Measurements from ENCODE around the gene ANKRA2.
"Not testable (repeated sequence)": the region's sequence is repeated elsewhere in the genome, so short reads cannot be mapped to it uniquely, and the experiment has no call there.

Gene ANKRA2

GRCh38 chr5:73545403-73545779 lies 20.0 kb downstream of the ANKRA2 start:
- DNase-seq: no peak

DNA sequence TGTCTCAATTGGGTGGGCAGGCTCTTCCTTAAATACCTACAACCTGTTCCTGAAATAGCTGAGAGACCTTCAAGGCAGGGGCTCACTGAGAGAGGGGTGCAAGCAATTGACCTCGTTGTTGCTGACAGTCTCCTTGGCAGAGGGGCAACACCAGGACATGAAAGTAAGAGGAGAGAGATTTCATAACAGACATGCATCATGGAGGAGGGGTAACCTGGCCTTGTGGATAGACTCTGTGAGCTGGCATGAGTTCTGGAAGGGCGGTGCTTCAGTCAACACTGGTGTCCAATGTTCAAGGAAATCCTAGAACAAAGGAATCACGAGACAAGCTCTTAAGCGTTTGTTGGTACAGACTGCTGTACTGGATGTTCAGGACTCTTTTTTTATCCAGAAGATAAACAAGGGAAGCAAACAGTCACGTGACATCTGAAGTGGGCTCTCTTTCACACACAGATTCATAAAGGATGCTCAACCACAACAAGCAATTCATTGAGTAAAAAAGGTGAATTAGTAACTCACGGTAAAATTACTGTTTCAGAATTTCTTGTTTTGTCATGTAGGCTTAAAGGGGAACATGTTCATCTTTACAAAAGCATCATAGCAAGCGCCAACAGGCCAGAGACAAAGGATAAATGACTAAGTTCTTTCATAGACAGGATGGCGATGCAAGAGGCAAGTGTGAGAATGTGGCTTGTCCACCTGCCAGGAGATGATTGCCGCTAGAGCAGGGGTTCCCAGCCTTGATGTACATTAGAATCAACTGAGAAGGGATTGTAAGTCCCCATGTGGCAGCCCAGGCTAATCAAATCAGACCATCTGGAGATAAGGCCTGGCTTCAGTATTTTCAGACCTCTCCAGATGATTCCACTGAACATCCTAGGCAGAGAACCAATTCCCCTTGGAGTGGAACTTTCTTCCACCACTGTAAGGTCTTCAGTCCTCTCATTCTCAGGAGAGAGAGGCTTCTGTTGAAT lies 20.7 kb downstream of the ANKRA2 start:
- no peak for DNase-seq

- no peak for DNase-seq
Measured at GRCh38 chr5:73542020-73542419, 23.4 kb downstream of the ANKRA2 start.

GRCh38 chr5:73540192-73540591 lies 25.2 kb downstream of the ANKRA2 start:
- DNase-seq: no peak

GRCh38 chr5:73539730-73540129 lies 25.7 kb downstream of the ANKRA2 start:
- no peak for DNase-seq

GRCh38 chr5:73534971-73535370 lies 30.5 kb downstream of the ANKRA2 start:
- no peak for DNase-seq

GRCh38 chr5:73534011-73534644 lies 31.3 kb downstream of the ANKRA2 start:
- no peak for DNase-seq

DNA sequence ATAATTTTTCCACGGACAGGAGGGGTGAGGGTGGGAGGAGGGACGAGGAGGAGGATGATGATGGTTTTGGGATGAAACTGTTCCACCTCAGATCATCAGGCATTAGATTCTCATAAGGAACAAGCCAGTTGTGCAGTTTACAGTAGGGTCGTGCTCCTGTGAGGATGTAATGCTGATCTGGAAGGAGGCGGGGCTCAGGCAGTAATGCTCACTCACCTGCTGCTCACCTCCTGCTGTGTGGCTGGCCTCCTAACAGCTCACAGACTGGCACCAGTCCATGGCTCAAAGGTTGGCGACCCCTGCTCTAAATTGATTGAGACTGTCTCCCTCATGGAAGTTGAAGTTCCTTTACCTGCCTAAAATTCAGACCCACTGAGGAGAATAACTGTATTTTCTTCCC lies 33.2 kb downstream of the ANKRA2 start:
- DNase-seq: no peak

DNA sequence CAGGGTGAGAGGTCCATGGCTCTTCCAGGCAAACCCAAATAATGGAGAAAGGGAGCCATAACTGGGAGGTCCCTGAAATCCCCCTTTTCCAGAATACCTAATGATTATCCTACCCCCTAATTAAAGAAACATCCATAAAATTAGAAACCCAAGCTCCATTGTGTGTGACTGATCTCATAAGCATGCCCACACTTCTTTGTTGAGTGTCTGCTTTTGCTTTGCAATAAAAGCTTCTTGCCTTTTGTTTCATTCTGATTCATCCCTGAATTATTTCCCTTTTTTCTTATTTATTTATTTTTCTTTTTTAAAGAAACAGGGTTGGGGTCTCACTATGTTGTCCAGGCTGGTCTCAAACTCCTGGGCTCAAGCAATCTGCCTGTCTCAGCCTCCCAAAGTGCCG lies 34.1 kb downstream of the ANKRA2 start:
- no peak for DNase-seq

DNA sequence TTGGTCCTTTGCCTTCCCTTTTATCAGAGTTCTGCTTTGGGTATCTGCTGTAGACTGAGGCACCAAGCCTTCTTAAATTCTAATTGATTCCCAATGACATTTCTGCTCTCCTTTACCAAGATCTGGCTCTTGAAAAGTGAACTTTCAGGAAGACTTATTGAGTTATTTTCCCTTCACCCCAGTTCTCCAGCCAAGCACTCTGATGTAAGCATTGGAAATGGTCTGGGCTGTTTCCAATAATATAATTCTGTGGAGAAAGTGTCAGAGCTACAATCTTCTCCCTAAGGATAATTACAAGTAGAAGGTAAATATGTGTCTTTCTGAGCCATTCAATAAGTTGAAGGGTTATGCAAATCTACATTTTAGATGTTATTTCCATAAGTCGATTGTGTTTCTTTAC lies 36.4 kb downstream of the ANKRA2 start:
- DNase-seq: no peak

DNA sequence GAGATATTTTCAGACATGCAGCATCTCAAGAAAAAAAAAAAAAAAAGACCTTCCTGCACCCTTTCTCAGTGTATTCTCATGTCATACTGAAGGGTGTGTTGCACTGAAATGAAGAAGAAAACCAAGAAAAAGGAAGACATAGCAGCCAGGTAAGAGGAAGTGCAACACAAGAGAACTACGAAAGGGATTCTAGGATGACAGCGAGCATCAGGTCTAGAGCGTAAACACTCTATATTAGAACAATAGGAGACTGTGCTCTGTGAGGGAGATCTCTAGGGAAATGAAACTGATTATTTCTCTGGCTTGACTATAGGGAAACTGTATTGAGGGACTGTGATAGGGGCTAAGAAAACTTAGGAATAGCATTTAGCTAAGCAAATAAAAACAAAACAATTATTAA lies 37.2 kb downstream of the ANKRA2 start:
- no peak for DNase-seq

DNA sequence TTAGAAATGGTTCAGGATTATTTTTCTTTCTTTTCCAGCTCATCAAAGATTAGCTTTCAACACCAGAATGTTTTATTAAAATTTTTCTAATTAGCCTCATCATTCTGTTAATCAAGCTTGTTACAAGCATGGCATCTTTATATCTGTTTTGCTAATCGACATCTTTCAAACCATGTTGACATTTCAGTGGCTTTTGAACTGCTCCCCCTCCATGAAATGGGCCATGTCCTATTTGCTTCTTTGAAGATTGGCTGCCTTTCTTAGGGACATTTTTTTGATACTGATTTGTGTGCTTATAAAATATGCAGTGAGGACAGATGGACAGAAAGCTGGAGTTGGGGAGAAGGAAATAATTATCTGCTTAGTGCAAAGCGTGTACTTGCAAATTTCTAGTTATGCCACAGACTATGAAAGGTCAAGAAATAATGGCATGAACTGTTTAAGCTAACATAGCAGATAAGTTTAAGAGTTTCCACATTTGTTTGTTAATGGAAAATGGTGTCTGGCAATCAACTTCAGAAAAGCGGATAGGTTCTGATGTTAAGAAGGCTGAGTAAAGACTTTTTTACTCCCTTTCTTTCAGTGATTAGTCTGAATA lies 39.7 kb downstream of the ANKRA2 start:
- no peak for DNase-seq

DNA sequence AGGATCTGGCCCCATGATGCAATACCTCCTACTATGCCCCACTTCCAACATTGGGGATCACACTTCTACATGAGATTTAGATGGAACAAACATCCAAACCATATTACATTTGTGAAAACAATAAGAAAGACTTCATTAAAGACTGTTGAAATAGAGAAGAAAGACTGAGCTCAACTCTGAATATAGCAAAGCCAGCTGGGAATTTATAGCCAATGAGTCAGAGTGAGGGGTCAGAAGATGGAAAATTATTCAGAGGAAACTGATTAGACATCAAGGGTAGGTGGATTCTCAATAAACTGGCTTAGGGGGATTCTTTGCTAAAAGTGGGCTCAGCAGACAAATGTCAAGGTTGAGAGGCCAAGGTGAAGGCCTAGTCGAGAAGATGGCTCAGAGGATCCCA lies 41.6 kb downstream of the ANKRA2 start:
- DNase-seq: no peak

DNA sequence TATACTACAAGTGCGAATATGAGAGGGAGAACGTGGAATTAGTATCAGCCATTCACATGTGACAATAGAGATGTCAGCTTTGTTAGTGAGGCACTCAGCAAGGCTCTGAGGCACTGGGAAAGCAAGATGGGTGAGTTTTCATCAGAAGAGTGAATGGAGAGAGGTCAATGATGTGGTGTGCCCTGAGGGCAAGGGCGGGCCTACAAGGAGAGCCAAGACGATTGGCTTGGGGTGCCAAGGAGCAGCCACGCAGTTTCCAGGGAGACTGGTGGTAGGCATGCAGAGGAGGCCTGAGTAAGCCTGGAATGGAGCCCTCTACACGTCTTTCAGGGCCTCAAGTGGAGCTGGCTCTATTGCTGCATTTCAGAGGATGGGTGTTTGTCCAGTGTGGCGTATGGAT lies 42.5 kb downstream of the ANKRA2 start:
- no peak for DNase-seq

GRCh38 chr5:73519531-73520283 lies 45.7 kb downstream of the ANKRA2 start:
- peak; percentile 55 for DNase-seq

DNA sequence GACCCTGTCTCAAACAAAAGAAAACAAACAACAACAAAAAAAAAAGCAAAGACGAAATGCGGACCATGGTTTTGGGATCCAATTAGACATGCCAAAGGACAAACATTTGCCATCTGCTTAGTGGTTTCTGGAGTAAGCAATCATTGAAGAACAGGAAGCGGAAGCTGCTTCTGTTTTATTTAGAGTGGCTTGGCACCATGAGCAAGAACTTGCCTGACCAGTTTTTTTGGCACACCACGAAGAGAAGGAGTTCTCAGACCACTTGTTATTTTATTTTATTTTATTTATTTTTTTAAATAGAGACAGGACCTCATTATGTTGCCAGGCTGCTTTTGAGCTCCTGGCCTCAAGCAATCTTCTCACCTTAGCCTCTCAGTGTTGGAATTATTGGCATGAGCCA lies 50.2 kb downstream of the ANKRA2 start:
- DNase-seq: no peak

DNA sequence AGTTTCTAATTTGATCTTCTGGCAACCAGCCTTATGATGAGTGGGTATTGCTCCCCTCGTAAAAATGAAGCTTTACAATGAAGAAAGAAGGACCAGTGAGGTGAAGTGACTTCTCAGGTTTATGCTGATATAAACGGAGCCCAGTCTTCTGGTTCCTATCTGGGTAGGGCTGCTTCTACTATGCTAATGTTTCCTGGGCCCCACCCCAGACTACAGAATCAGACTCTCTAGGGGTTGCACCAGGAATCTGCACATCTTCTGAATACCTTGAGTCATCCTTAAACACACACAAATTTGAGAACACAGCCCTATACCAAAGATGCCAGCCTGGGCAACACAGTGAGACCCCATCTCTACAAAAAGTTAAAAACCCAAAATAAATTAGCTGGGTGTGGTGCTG lies 51.0 kb downstream of the ANKRA2 start:
- DNase-seq: no peak

DNA sequence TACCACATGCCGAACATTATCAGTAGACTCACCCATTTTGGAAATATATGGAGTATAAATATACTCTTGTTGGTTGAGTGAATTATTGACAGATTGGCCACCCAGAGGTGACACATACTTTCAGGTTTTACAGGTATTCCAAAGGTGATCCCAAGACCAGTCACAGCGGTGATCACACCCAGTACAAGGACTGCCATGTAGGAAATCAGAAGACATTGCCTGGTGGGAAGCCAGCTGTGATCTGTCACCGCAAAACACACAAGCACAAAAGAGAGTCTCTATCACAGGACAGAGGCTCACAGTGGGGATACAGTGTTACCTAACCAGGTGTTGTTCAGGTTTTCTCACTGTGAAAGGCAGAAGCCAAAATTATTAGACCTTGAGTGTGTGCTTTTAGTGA lies 51.4 kb downstream of the ANKRA2 start:
- no peak for DNase-seq

GRCh38 chr5:73508521-73508920 lies 56.9 kb downstream of the ANKRA2 start:
- not testable (repeated sequence) for DNase-seq

DNA sequence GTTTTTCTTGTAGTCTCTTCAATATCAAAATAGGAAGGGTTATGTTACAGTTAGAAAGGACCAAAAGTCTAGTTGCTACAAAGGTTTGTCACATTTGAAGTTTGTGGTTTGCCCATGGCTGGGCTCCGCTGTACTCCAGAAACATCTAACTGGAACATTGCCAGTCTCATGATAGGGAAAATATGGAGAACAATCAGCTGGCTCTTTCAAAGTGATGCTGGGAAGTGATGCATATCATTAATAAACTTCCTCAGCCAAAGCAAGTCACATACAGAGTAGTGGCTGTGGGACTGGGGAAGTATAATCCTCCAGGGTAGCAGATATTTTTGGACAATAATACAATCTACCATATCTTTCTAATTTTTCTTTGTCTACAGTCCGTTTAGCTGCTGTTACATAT lies 58.4 kb downstream of the ANKRA2 start:
- DNase-seq: no peak

GRCh38 chr5:73506459-73506955 lies 58.9 kb downstream of the ANKRA2 start:
- no peak for DNase-seq

All from DMS 273 treated with DMSO at 0.1 percent for 48 hours (cell line).